ENCODE measurements around the gene ZFP28.

DNA sequence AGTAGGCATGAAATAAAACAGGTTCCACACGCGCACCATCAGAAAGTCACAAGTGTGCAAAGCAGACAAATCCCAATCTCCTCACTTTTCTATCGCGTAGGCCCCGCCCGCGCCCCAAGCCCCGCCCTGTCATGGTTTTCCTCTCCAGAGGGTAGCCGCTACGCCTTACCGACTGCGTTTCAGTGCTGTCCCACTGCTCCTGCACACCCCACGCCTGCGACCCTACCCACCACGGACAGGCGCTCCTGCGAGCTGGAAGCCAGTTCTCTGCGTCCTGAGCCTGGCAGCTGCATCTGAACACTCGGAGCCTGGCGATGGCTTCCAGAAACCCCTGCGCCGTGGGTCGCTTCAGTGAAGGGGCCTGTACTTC is 28.1 kb downstream of the ZFP28 start:
- TF ChIP-seq, protein P1, sequence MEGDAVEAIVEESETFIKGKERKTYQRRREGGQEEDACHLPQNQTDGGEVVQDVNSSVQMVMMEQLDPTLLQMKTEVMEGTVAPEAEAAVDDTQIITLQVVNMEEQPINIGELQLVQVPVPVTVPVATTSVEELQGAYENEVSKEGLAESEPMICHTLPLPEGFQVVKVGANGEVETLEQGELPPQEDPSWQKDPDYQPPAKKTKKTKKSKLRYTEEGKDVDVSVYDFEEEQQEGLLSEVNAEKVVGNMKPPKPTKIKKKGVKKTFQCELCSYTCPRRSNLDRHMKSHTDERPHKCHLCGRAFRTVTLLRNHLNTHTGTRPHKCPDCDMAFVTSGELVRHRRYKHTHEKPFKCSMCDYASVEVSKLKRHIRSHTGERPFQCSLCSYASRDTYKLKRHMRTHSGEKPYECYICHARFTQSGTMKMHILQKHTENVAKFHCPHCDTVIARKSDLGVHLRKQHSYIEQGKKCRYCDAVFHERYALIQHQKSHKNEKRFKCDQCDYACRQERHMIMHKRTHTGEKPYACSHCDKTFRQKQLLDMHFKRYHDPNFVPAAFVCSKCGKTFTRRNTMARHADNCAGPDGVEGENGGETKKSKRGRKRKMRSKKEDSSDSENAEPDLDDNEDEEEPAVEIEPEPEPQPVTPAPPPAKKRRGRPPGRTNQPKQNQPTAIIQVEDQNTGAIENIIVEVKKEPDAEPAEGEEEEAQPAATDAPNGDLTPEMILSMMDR (conservative IDR thresholded peaks at IDR 0.05; ENCODE audit: low read length), result no peak
- TF ChIP-seq EZH2phosphoT487 (IDR thresholded peaks at IDR 0.05; ENCODE audit: borderline replicate concordance, low read depth, low read length), result no peak
